Astrocyte of the cerebellum (primary cell): Measurements from ENCODE around the gene PICK1.

Experiments
- DNase-seq: peaks from one replicate; pipeline ENCODE4 v3.0.0-alpha.2; 2011; ENCODE audit warnings: low read depth
- H3K4me3 ChIP-seq: 2 replicates; pipeline ENCODE4 v1.5.1; 2011; ENCODE audit warnings: mild to moderate bottlenecking, low read depth, low read length, moderate library complexity
- in situ Hi-C: cut with HindIII; loops from 2 replicates; pipeline ENCODE4 v1.10.0; 2017; ENCODE audit warnings: low sequenced_read_pairs
- TF ChIP-seq, protein P1 (sequence below): IDR thresholded peaks from 2 replicates; pipeline ENCODE4 v1.5.1; 2012; ENCODE audit warnings: low read length, low read depth, moderate library complexity, mild to moderate bottlenecking; ENCODE audit errors: missing control alignments

PICK1 gene

DNA sequence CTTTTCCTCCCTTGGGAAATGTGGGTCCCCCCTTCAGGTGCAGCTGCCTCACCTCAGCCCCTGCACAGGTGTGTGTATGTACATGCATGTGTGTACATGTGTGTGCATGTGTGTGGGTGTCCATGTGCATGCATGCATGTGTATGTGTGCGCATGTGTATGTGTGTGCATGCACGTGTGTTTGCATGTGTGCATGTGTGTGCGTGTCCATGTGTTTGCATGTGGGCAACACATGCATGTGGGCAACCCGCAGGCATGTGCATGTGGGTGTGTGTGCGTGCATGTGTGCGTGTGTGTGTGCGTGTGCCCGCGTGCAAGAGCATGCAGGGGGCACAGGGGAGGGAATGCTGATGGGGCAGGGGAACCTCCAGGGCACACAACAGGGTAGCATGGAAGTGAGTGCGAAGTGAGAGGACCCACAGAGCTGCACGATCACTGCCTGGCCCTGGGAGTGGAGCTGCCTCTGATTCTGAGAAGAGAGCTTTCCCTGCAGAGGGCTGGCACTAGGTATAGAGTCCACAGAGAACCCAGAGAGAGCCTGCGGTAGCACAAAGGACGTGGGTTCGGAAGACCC lies 67.9 kb downstream of the PICK1 start:
- H3K4me3 ChIP-seq = no peak overlapping the region
- TF ChIP-seq, protein P1, sequence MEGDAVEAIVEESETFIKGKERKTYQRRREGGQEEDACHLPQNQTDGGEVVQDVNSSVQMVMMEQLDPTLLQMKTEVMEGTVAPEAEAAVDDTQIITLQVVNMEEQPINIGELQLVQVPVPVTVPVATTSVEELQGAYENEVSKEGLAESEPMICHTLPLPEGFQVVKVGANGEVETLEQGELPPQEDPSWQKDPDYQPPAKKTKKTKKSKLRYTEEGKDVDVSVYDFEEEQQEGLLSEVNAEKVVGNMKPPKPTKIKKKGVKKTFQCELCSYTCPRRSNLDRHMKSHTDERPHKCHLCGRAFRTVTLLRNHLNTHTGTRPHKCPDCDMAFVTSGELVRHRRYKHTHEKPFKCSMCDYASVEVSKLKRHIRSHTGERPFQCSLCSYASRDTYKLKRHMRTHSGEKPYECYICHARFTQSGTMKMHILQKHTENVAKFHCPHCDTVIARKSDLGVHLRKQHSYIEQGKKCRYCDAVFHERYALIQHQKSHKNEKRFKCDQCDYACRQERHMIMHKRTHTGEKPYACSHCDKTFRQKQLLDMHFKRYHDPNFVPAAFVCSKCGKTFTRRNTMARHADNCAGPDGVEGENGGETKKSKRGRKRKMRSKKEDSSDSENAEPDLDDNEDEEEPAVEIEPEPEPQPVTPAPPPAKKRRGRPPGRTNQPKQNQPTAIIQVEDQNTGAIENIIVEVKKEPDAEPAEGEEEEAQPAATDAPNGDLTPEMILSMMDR = no peak

More for the DNA sequence above, 67.9 kb downstream of the PICK1 start:
- in situ Hi-C loops = no loop called here
- no peak for DNase-seq
